ENCODE measurements around the gene OR52E8.

Gene OR52E8

GRCh38 chr11:5857590-5857989 is at the start of gene OR52E8:
OR52E8 (minus strand) TSS chr11:5857690; CDS start chr11:5857690, 0 bp downstream.
- DNase-seq (ENCODE audit: low read depth, low spot score) = no peak

GRCh38 chr11:5899534-5899933 is 42.0 kb upstream of the OR52E8 start:
- DNase-seq (ENCODE audit: low read depth, low spot score) = no peak

GRCh38 chr11:5892908-5893307 is 35.4 kb upstream of the OR52E8 start, which contains the start of gene OR52E5:
OR52E5 (plus strand) TSS chr11:5893208; CDS start chr11:5900777, 7,569 bp downstream.
- no peak for DNase-seq (ENCODE audit: low read depth, low spot score)

GRCh38 chr11:5891216-5891800 is 33.8 kb upstream of the OR52E8 start:
- no peak for DNase-seq (ENCODE audit: low read depth, low spot score)

- DNase-seq (ENCODE audit: low read depth, low spot score) = no peak
These were observed 30.2 kb upstream of the OR52E8 start for GRCh38 chr11:5887661-5888060.

- DNase-seq (ENCODE audit: low read depth, low spot score) = no peak
These were observed 29.7 kb upstream of the OR52E8 start for GRCh38 chr11:5887172-5887571.

GRCh38 chr11:5881756-5882155 is 24.3 kb upstream of the OR52E8 start:
- no peak for DNase-seq (ENCODE audit: low read depth, low spot score)

GRCh38 chr11:5880329-5880728 is 22.8 kb upstream of the OR52E8 start, which contains the start of gene OR52E4:
OR52E4 (plus strand) TSS chr11:5880629; CDS start chr11:5884293, 3,664 bp downstream.
- DNase-seq (ENCODE audit: low read depth, low spot score) = no peak

GRCh38 chr11:5878564-5878963 is 21.1 kb upstream of the OR52E8 start:
- no peak for DNase-seq (ENCODE audit: low read depth, low spot score)

- no peak for DNase-seq (ENCODE audit: low read depth, low spot score)
These were observed 8.3 kb upstream of the OR52E8 start for GRCh38 chr11:5865826-5866225.

GRCh38 chr11:5851002-5851401 is 6.5 kb downstream of the OR52E8 start:
- no peak for DNase-seq (ENCODE audit: low read depth, low spot score)

GRCh38 chr11:5847711-5848110 is 9.8 kb downstream of the OR52E8 start:
- DNase-seq (ENCODE audit: low read depth, low spot score) = no peak

- no peak for DNase-seq (ENCODE audit: low read depth, low spot score)
These were observed 10.8 kb downstream of the OR52E8 start for GRCh38 chr11:5846701-5847100.

GRCh38 chr11:5841797-5842196 is 15.7 kb downstream of the OR52E8 start, which contains the start of gene OR52E6:
OR52E6 (minus strand) TSS chr11:5841897; CDS start chr11:5841897, 0 bp downstream.
- DNase-seq (ENCODE audit: low read depth, low spot score) = no peak

GRCh38 chr11:5837695-5838094 is 19.8 kb downstream of the OR52E8 start:
- DNase-seq (ENCODE audit: low read depth, low spot score) = no peak

GRCh38 chr11:5833446-5833845 is 24.0 kb downstream of the OR52E8 start:
- DNase-seq (ENCODE audit: low read depth, low spot score) = no peak

GRCh38 chr11:5831196-5831829 is 26.2 kb downstream of the OR52E8 start:
- no peak for DNase-seq (ENCODE audit: low read depth, low spot score)

GRCh38 chr11:5818245-5818886 is 39.1 kb downstream of the OR52E8 start:
- DNase-seq (ENCODE audit: low read depth, low spot score) = no peak

- DNase-seq (ENCODE audit: low read depth, low spot score) = no peak
These were observed 42.0 kb downstream of the OR52E8 start for GRCh38 chr11:5815534-5815933.

GRCh38 chr11:5809905-5810795 is 47.3 kb downstream of the OR52E8 start:
- no peak for DNase-seq (ENCODE audit: low read depth, low spot score)

GRCh38 chr11:5809122-5809519 is 48.4 kb downstream of the OR52E8 start:
- no peak for DNase-seq (ENCODE audit: low read depth, low spot score)

Data from activated naive CD8-positive, alpha-beta T cell treated with anti-CD3 and anti-CD28 coated beads, Interleukin-2, amount 50 U/mL, for 16 hours (primary cell).